AG04449 (cell line): ENCODE measurements around the gene TM9SF2.

Experiments
- CTCF ChIA-PET: fragments of 350-600 bp; formaldehyde crosslinking; extraction: SDS; loops from one replicate; lab custom pipeline; 2021; ENCODE audit warnings: antibody characterized with exemption; lab: Yijun Ruan, JAX
- POLR2A ChIA-PET: fragments of 400-600, 350-600 bp; formaldehyde crosslinking; extraction: SDS; loops from one replicate; lab custom pipeline; 2020; ENCODE audit warnings: antibody characterized with exemption, inconsistent platforms; lab: Yijun Ruan, JAX
- DNase-seq: peaks from one replicate; pipeline ENCODE4 v3.0.0-alpha.2; 2010; ENCODE audit warnings: low read depth, low spot score
- H3K4me3 ChIP-seq: 2 replicates; pipeline ENCODE4 v1.5.1; 2011; ENCODE audit warnings: low read depth, mild to moderate bottlenecking, control low read depth, low read length
- TF ChIP-seq, protein P1 (sequence below): IDR thresholded peaks from one replicate; pipeline ENCODE4 v1.5.1; 2011; ENCODE audit warnings: mild to moderate bottlenecking, moderate library complexity, low read length, control low read depth, inconsistent platforms; ENCODE audit not compliant: insufficient read depth; ENCODE audit errors: missing control alignments

TM9SF2 gene

DNA sequence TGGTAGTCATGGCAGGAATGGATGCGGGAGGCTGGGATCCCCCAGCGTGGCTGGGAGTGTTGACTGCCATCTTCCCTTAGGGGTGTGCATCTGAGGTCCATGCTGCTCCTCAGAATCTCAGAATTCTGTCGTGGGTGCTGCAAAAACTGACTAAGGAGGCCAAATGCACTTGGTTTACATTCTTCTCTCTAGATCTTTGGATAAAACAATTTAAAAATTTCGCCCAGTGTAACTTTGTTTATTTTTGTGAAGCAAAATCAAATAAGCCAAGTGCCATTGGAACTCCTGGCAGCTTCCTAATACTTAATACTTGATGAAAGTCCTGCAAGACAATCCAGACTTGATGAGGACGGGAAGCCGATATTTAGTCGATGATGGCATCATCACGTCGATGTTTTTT is 27.8 kb upstream of the TM9SF2 start:
- DNase-seq, result no peak
- ChIA-PET CTCF (interaction anchor here (0.9 to 1.4 kb wide), 3 partner anchors 19 to 33 kb away, joined by 3 to 5 read pairs (median 4); no protein-coding TSS in a partner anchor), POLR2A (no interaction called here)
- TF ChIP-seq, protein P1, sequence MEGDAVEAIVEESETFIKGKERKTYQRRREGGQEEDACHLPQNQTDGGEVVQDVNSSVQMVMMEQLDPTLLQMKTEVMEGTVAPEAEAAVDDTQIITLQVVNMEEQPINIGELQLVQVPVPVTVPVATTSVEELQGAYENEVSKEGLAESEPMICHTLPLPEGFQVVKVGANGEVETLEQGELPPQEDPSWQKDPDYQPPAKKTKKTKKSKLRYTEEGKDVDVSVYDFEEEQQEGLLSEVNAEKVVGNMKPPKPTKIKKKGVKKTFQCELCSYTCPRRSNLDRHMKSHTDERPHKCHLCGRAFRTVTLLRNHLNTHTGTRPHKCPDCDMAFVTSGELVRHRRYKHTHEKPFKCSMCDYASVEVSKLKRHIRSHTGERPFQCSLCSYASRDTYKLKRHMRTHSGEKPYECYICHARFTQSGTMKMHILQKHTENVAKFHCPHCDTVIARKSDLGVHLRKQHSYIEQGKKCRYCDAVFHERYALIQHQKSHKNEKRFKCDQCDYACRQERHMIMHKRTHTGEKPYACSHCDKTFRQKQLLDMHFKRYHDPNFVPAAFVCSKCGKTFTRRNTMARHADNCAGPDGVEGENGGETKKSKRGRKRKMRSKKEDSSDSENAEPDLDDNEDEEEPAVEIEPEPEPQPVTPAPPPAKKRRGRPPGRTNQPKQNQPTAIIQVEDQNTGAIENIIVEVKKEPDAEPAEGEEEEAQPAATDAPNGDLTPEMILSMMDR, result no peak
- no peak overlapping the region for H3K4me3 ChIP-seq

- ChIA-PET CTCF (interaction anchor here (1.0 to 1.3 kb wide), 2 partner anchors 10 to 40 kb away, joined by 3 read pairs; no protein-coding TSS in a partner anchor), POLR2A (no interaction called here)
- TF ChIP-seq, protein P1, result no peak
- no peak for DNase-seq
- H3K4me3 ChIP-seq, result no peak overlapping the region
Measured at GRCh38 chr13:99476648-99477047, 24.6 kb upstream of the TM9SF2 start.

DNA sequence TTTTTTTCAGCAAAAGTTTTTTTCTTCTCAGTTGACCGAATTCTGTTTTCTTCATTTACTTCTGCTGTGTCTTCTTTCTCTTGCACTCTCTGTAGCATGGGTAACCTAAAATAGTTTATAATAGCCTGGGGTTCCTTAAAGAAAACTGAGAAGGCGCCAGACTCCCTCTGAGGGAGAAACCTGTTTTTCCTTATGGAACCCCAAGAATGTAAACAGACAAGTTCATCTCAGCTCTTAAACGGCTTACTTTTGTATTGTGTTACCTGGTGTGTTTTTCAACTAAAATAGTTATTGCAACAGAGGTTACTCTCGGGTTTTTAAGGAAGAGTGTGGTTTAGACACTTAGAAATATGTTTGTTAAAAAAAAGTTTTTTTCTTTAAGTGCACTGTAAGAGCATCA is 23.8 kb upstream of the TM9SF2 start:
- POLR2A ChIA-PET, result no interaction called here
- no peak for DNase-seq
- TF ChIP-seq, protein P1, result no peak
- CTCF ChIA-PET, result interaction anchor here (1.2 kb wide), 1 partner anchor 10 kb away, joined by 4 read pairs; no protein-coding TSS in a partner anchor
- no peak overlapping the region for H3K4me3 ChIP-seq

DNA sequence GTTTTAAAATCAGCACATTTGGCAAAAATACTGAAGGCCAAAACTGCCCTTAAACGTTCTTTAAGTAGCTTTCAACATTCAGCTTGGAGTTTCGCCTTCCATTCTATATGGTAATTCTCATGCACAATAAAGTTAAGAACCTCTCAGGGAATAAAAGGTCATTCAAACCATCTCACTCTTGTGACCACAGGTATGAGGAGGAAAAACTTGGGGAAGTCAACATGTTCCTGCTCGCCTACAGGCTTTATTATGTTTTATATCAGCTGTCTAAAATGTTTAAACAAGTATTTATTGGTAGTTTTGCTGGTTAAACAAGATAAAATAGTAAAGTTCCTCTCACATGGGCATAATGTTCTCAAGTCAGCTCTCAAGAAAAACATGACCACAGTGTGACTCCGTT is 19.9 kb upstream of the TM9SF2 start:
- CTCF ChIA-PET, result interaction anchor here (0.9 to 1.0 kb wide), 2 partner anchors 42 to 45 kb away, joined by 4 read pairs; no protein-coding TSS in a partner anchor
- no peak for DNase-seq
- POLR2A ChIA-PET, result no interaction called here
- TF ChIP-seq, protein P1, result no peak
- no peak overlapping the region for H3K4me3 ChIP-seq

DNA sequence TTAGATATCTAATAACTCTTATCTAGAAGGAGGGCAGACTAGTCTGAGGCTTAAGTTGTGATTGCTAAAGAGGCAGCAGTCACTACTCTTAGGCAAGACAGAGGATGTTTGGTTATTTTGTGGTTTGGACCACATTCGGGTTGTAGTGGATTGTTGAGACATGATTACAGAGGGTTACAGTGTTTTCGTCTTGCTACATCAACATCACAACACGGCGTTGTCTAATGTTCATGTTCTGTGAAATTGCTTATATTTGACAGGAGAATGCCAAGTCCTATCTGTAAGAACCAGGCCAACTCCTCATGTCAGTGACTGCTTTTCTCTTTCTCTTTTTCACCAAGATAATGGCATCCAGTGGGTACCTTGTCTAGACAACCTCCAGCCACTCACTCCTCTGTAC is 16.8 kb upstream of the TM9SF2 start:
- no peak for DNase-seq
- POLR2A ChIA-PET, result no interaction called here
- no peak overlapping the region for H3K4me3 ChIP-seq
- CTCF ChIA-PET, result interaction anchor here (1.3 to 3.8 kb wide), 2 partner anchors 17 to 48 kb away, joined by 7 to 19 read pairs; no protein-coding TSS in a partner anchor
- TF ChIP-seq, protein P1, result no peak

- H3K4me3 ChIP-seq, result no peak overlapping the region
- TF ChIP-seq, protein P1, result no peak
- ChIA-PET CTCF (interaction anchor here (3.8 kb wide), 1 partner anchor 51 kb away, joined by 19 read pairs; no protein-coding TSS in a partner anchor), POLR2A (no interaction called here)
- no peak for DNase-seq
Measured at GRCh38 chr13:99486996-99487395, 14.3 kb upstream of the TM9SF2 start.
